Bronchial epithelial cell (primary cell): Measurements from ENCODE around the gene MICAL2. TPM values are rescaled to one million over a fixed set of nuclear protein-coding genes. Genes with fewer than 3 reads are reported as not detected.

Source experiments
- DNase-seq: peaks from one replicate; pipeline ENCODE4 v3.0.0-alpha.2; 2010; ENCODE audit warnings: low read depth
- FAIRE-seq: peaks from 2 replicates; lab custom pipeline; 2011; peaks lifted over from hg19 to GRCh38; lab: Jason Lieb, UNC
- H3K27me3 ChIP-seq: 2 replicates; pipeline ENCODE4 v1.5.1; 2011; ENCODE audit warnings: low read length; ENCODE audit not compliant: control insufficient read depth, insufficient read depth
- H3K36me3 ChIP-seq: 2 replicates; pipeline ENCODE4 v1.5.1; 2011; ENCODE audit warnings: low read length; ENCODE audit not compliant: control insufficient read depth, insufficient read depth
- H3K4me3 ChIP-seq: 2 replicates; pipeline ENCODE4 v1.5.1; 2011; ENCODE audit warnings: mild to moderate bottlenecking, low read depth, low read length, control low read depth
- total RNA-seq: library from RNA; depleted of rRNA; stranded (reverse); fragments of >200 nt; gene quantifications from 2 replicates; pipeline ENCODE4 v1.2.1, GENCODE V29; 2014
- TF ChIP-seq, protein P1 (sequence below): IDR thresholded peaks from 2 replicates; pipeline ENCODE4 v1.5.1; 2011; ENCODE audit warnings: mild to moderate bottlenecking, moderate library complexity, low read length, control low read depth, inconsistent platforms; ENCODE audit not compliant: insufficient read depth, severe bottlenecking

The MICAL2 gene
- total RNA-seq, 1 donor from 2014 or later, result 75.0 TPM

DNA sequence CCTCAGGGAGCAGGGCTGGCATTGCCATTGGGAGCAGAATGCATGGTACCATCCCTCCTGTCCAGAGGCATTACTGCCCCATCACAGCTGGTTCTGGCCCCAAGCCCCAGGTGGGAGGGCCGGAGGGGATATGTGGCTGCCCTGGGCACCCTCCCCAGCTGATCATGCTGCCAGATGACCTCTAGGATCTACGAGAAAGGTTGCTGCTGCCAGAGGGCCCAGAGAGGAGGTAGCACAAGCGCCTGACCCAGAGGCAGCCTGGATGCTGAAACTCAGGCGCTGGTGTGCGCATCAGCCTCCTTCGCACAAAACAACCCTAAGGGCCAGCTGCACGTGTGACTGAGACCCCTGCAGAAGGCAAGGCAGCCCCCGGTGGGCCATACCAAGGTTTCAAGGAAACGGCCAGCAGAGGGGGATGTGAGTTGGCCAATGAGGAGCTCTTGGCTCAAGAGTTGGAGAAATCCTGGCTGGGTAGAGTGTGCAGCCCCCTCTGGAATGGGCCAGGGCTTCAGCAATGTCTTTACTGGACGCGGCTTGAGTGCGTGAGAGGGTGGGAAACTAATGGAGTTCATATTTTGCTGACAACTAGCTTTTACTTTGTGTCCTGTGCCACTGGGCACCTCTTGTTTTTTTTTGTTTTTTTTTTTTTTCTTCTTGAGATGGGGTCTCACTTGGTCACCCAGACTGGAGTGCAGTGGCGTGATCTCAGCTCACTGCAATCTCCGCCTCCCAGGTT lies 178.7 kb downstream of the MICAL2 start:
- no peak for DNase-seq
- H3K36me3 ChIP-seq, result peaks cover 7% of the 10 kb centered on the region
- H3K27me3 ChIP-seq, result no peaks in the 10 kb centered on the region
- TF ChIP-seq, protein P1, sequence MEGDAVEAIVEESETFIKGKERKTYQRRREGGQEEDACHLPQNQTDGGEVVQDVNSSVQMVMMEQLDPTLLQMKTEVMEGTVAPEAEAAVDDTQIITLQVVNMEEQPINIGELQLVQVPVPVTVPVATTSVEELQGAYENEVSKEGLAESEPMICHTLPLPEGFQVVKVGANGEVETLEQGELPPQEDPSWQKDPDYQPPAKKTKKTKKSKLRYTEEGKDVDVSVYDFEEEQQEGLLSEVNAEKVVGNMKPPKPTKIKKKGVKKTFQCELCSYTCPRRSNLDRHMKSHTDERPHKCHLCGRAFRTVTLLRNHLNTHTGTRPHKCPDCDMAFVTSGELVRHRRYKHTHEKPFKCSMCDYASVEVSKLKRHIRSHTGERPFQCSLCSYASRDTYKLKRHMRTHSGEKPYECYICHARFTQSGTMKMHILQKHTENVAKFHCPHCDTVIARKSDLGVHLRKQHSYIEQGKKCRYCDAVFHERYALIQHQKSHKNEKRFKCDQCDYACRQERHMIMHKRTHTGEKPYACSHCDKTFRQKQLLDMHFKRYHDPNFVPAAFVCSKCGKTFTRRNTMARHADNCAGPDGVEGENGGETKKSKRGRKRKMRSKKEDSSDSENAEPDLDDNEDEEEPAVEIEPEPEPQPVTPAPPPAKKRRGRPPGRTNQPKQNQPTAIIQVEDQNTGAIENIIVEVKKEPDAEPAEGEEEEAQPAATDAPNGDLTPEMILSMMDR, result no peak
- FAIRE-seq, result no peak
- H3K4me3 ChIP-seq, result no peak overlapping the region

DNA sequence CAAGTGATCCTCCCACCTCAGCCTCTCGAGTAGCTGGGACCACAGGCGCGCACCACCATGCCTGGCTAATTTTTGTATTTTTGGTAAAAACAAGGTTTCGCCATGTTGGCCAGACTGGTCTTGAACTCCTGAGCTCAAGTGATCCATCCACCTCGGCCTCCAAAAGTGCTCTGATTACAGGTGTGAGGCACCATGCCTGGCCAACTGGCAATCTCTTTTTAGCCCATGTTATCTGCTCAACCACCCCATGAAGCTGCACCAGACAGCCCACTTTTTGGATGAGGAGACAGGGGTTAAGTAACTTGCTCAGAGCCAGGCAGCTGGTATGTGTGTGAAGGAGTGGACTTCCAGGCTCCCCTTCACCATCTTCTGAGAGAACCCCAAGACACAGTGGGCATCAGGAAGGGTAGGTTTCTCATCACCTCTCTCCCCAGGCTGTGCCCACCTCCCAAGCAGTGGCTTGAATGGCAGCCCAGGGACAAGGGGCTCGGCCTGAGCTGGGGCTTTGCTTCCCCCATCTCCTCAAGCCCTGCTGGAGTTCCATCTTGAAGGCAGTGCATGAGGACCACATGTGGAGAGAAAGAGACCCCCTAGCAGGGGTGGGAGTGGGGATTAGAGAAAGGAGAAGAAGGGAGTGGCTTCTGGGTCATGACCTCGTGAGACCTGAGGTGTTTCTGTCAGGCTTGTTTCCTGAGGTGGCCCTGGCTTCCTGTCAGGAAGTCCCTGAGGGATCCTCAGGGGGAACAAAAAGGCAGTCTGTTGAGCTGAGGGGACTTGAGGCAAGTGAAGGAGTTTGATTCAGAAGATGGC lies 179.5 kb downstream of the MICAL2 start:
- TF ChIP-seq, protein P1, result no peak
- H3K36me3 ChIP-seq, result peaks cover 7% of the 10 kb centered on the region
- FAIRE-seq, result no peak
- no peak for DNase-seq
- H3K4me3 ChIP-seq, result no peak overlapping the region
- H3K27me3 ChIP-seq, result no peaks in the 10 kb centered on the region

DNA sequence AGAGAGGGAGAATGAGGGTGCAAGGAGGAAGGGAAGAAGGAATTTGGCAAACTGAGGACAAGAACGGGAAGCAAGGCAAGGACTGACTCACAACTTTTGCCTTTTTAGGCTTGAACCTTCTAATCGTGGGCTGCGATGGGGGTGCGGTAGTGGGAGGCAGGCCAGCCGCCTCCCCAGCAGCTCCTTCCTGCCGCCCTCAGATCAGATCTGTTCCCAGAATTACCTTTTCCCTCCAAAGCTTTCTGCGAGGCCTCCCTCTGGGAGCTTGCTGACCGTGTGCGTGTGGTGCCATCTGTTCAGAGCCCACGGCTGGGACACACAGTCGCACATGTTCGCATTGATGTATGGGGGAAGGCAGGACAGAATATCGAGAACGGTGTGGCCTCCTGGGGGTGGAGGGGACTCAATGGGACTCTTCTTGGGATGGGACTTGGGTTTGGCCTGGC lies 180.1 kb downstream of the MICAL2 start:
- TF ChIP-seq, protein P1, result no peak
- H3K36me3 ChIP-seq, result peaks cover 7% of the 10 kb centered on the region
- FAIRE-seq, result no peak
- no peak overlapping the region for H3K4me3 ChIP-seq
- DNase-seq, result no peak
- no peaks in the 10 kb centered on the region for H3K27me3 ChIP-seq

DNA sequence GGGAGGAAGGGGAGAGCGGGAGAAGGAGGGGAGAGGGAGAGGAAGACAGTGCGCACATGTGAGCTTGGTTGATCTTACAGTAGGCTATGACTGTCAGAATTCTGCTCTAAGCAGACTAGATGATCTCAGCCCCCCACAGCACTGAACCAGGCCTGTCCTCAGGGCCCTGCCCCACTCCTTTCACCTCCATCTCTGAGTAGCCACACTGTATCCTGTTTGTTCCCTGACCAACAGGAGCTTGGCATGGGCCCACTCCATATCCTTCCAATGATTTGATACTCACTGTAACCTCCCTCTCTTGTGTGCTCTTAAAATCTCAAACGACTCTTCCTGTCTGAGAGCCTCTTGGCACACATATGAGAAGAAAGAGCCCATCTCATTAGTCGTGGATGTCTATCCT lies 180.9 kb downstream of the MICAL2 start:
- DNase-seq (no peak), FAIRE-seq (no peak)
- Histone ChIP-seq H3K27me3 (no peaks in the 10 kb centered on the region), H3K36me3 (peaks cover 6% of the 10 kb centered on the region), H3K4me3 (no peak overlapping the region)
- TF ChIP-seq, protein P1, result no peak

DNA sequence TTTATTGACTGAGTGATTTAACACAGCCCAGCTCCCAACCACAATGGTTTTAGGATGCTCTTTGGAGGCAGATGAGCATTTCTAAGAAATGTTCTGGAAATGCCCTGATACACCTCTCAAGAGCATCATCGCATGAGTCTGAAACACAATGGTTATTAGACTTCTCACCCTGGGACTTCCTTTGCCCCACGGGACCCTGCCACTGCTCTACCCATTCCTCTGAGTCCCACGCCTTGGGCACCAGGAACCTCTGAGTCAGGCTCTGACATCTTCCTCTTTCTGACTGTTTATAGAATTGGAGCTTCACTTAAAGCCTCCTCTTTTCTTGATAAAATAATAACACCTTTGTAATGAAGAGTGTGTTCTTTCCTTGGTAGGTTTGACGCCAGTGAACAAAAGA lies 181.4 kb downstream of the MICAL2 start:
- Histone ChIP-seq H3K36me3 (peaks cover 6% of the 10 kb centered on the region), H3K27me3 (no peaks in the 10 kb centered on the region), H3K4me3 (no peak overlapping the region)
- no peak for DNase-seq
- TF ChIP-seq, protein P1, result no peak
- no peak for FAIRE-seq
